Ishikawa (cell line): ENCODE measurements around the gene C9orf152.

Source experiments
- CEBPB ChIP-seq: IDR thresholded peaks from 2 replicates; pipeline ENCODE4 v1.6.1; 2012
- CREB1 ChIP-seq: IDR thresholded peaks from 2 replicates; pipeline ENCODE4 v1.6.1; 2012; ENCODE audit warnings: low read depth
- EP300 ChIP-seq: IDR thresholded peaks from 2 replicates; pipeline ENCODE4 v1.6.1; 2012; ENCODE audit warnings: borderline replicate concordance
- FOXM1 ChIP-seq: IDR thresholded peaks from 2 replicates; pipeline ENCODE4 v1.6.1; 2012; ENCODE audit warnings: low read depth, borderline replicate concordance
- RAD21 ChIP-seq: IDR thresholded peaks from 2 replicates; pipeline ENCODE4 v1.6.1; 2012; ENCODE audit warnings: low read depth
- REST ChIP-seq: IDR thresholded peaks from 2 replicates; pipeline ENCODE4 v1.6.1; 2012; ENCODE audit warnings: low read depth, mild to moderate bottlenecking
- TAF1 ChIP-seq: IDR thresholded peaks from 2 replicates; pipeline ENCODE4 v1.6.1; 2012; ENCODE audit warnings: low read depth, mild to moderate bottlenecking
- YY1 ChIP-seq: IDR thresholded peaks from 2 replicates; pipeline ENCODE4 v1.6.1; 2012; ENCODE audit warnings: low read depth
- ZBTB7A ChIP-seq: IDR thresholded peaks from 2 replicates; pipeline ENCODE4 v1.6.1; 2012; ENCODE audit warnings: low read depth

GRCh38 chr9:110161940-110162339 is 46.0 kb downstream of the C9orf152 start:
- no peak for TF ChIP-seq EP300
- TF ChIP-seq TAF1: no peak
- no peak for TF ChIP-seq RAD21
- no peak for TF ChIP-seq FOXM1
- TF ChIP-seq YY1: no peak
- TF ChIP-seq ZBTB7A: no peak
- no peak for TF ChIP-seq CEBPB
- TF ChIP-seq CREB1: no peak
- TF ChIP-seq REST: no peak
